K562 treated with DMSO at 1 percent for 4 hours (cell line): Measurements from ENCODE around the gene DXO. TPM values are rescaled to one million over a fixed set of nuclear protein-coding genes. Genes with fewer than 3 reads are reported as not detected.

Experiments
- total RNA-seq: library from RNA; unstranded; fragments of 300-600 nt; gene quantifications from 2 replicates; pipeline ENCODE4 v1.2.3, GENCODE V29; 2022; ENCODE audit not compliant: insufficient read depth

The DXO gene
- total RNA-seq = 16.6 and 24.1 TPM in 2 replicates

GRCh38 chr6:31971993-31972708 is at the start of gene DXO:
Gene DXO, minus strand, starts transcription at chr6:31972138. Its CDS starts 463 bp downstream, at chr6:31971675.

GRCh38 chr6:32014547-32014946 is 42.6 kb upstream of the DXO start, which contains the start of gene C4B:
Gene C4B, plus strand, starts transcription at chr6:32014795. Its CDS starts 51 bp downstream, at chr6:32014846.

GRCh38 chr6:31981744-31982143 is 9.8 kb upstream of the DXO start, which contains the start of gene C4A:
Gene C4A, plus strand, starts transcription at chr6:31982057. Its CDS starts 51 bp downstream, at chr6:31982108.

DNA sequence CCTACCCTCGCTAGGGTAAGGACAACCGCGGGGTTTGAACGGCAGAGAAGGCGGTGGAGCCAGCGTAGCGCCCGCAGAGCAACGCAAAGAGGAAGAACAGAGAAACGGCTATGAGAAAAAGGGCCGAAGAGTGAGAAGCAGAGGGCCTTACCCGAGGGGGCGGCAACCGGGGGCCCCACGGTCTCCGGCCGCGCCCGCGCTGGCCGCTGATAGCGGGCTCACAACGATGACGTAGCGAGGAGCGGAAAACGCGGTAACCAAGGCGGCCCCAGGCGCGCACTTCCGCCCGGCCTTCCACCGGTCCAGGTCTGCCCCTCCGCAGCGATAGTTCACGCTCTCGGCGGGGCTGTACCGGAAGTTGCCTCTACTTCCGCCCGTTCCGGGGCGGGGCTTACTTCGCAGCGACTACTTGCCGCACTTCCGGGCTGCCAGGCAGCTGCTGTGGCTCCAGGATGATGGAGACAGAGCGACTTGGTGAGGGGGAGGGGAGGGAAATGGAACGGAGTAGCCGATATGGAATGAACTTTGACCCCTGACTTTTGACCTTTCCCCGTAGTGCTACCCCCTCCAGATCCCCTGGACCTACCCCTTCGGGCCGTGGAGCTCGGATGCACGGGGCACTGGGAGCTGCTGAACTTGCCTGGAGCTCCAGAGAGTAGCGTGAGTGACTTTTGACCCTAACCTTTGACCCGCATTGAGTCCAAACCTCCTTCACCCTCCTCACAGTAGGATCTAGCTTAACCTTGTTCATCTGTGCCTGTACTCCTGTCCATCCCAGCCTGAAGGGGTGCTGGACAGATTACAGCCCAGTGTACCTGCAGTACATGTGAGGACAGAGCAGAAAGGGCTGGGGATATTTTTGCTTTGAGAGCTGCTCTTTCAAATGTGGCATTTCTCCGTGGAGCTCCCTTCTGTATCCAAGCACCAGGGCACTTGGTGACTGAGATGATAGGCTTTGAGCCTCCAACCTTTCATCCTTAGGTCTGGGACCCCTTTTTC is 12.9 kb downstream of the DXO start, which contains the start of the genes NELFE and SKIC2:
TSS of gene NELFE (minus strand) at position 231 of the 999 bp plus-strand sequence. CDS start 525 bp downstream, outside the sequence.
TSS of gene SKIC2 (plus strand) at position 435 of the 999 bp plus-strand sequence. CDS start at position 453, 18 bp downstream.

DNA sequence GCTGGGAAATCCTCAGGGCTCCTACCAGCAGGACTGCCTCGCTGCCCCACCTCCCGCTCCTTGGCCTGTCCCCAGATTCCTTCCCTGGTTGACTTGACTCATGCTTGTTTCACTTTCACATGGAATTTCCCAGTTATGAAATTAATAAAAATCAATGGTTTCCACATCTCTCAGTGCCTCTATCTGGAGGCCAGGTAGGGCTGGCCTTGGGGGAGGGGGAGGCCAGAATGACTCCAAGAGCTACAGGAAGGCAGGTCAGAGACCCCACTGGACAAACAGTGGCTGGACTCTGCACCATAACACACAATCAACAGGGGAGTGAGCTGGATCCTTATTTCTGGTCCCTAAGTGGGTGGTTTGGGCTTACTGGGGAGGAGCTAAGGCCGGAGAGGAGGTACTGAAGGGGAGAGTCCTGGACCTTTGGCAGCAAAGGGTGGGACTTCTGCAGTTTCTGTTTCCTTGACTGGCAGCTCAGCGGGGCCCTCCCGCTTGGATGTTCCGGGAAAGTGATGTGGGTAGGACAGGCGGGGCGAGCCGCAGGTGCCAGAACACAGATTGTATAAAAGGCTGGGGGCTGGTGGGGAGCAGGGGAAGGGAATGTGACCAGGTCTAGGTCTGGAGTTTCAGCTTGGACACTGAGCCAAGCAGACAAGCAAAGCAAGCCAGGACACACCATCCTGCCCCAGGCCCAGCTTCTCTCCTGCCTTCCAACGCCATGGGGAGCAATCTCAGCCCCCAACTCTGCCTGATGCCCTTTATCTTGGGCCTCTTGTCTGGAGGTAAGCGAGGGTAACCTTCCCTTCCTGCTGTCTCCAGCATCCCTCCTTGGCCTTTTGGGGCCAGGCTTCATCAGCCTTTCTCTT is 26.2 kb downstream of the DXO start, which contains the start of gene CFB:
TSS of gene CFB (plus strand) at position 589 of the 863 bp plus-strand sequence. CDS start at position 716, 127 bp downstream.

GRCh38 chr6:31927242-31927862 is 44.6 kb downstream of the DXO start, which contains the start of gene C2:
Gene C2, plus strand, starts transcription at chr6:31927717. Its CDS starts 36 bp downstream, at chr6:31927753.

Other genes with a start within 250 kb of the DXO start
- 0.51 TPM in 1 of 2 replicates, not detected in the other for gene MPIG6B, start 248.8 kb downstream of the DXO start, total RNA-seq
- 66.8 and 75.1 TPM in 2 replicates for gene DDAH2, start 242.8 kb downstream of the DXO start, total RNA-seq
- gene CLIC1, start 235.6 kb downstream of the DXO start, total RNA-seq = 1,213 and 1,370 TPM in 2 replicates
- 22.0 and 30.3 TPM in 2 replicates for gene MSH5, start 232.1 kb downstream of the DXO start, total RNA-seq
- gene SAPCD1, start 209.5 kb downstream of the DXO start, total RNA-seq = 2.6 and 8.2 TPM in 2 replicates
- gene VWA7, start 194.8 kb downstream of the DXO start, total RNA-seq = 5.4 and 5.6 TPM in 2 replicates
- 147 and 165 TPM in 2 replicates for gene VARS1, start 176.4 kb downstream of the DXO start, total RNA-seq
- gene LSM2, start 165.2 kb downstream of the DXO start, total RNA-seq = 139 and 155 TPM in 2 replicates
- gene HSPA1L, start 156.9 kb downstream of the DXO start, total RNA-seq = 2.5 and 2.8 TPM in 2 replicates
- gene HSPA1A, start 156.6 kb downstream of the DXO start, total RNA-seq = 641 and 912 TPM in 2 replicates
- gene HSPA1B, start 144.4 kb downstream of the DXO start, total RNA-seq = 595 and 769 TPM in 2 replicates
- gene NEU1, start 109.3 kb downstream of the DXO start, total RNA-seq = 232 TPM in 2 replicates
- gene SLC44A4, start 93.1 kb downstream of the DXO start, total RNA-seq = 12.7 and 13.4 TPM in 2 replicates
- 61.5 and 78.2 TPM in 2 replicates for gene EHMT2, start 74.4 kb downstream of the DXO start, total RNA-seq
- gene ZBTB12, start 70.1 kb downstream of the DXO start, total RNA-seq = 6.4 and 10.3 TPM in 2 replicates
- 8.3 and 9.1 TPM in 2 replicates for gene C2, start 44.4 kb downstream of the DXO start, total RNA-seq
- 3.8 TPM in 1 of 2 replicates, not detected in the other for gene CFB, start 26.0 kb downstream of the DXO start, total RNA-seq
- gene NELFE, start 13.2 kb downstream of the DXO start, total RNA-seq = 78.2 and 128 TPM in 2 replicates
- gene SKIC2, start 13.0 kb downstream of the DXO start, total RNA-seq = 43.6 and 60.1 TPM in 2 replicates
- gene C4A, start 9.9 kb upstream of the DXO start, total RNA-seq = 4.3 and 10.0 TPM in 2 replicates
- 3.6 and 8.2 TPM in 2 replicates for gene C4B, start 42.7 kb upstream of the DXO start, total RNA-seq
- 0.98 and 1.1 TPM in 2 replicates for gene CYP21A2, start 66.3 kb upstream of the DXO start, total RNA-seq
- gene TNXB, start 137.2 kb upstream of the DXO start, total RNA-seq = 22.0 and 35.7 TPM in 2 replicates
- gene ATF6B, start 156.1 kb upstream of the DXO start, total RNA-seq = 120 and 128 TPM in 2 replicates
- gene FKBPL, start 158.2 kb upstream of the DXO start, total RNA-seq = 11.5 and 15.9 TPM in 2 replicates
- gene PRRT1, start 179.8 kb upstream of the DXO start, total RNA-seq = 2.9 and 6.5 TPM in 2 replicates
- 38.0 and 64.2 TPM in 2 replicates for gene PPT2, start 182.0 kb upstream of the DXO start, total RNA-seq
- 8.0 and 27.8 TPM in 2 replicates for gene EGFL8, start 192.5 kb upstream of the DXO start, total RNA-seq
- gene AGPAT1, start 203.9 kb upstream of the DXO start, total RNA-seq = 119 and 131 TPM in 2 replicates
- gene RNF5, start 206.3 kb upstream of the DXO start, total RNA-seq = 263 and 269 TPM in 2 replicates
- gene AGER, start 212.1 kb upstream of the DXO start, total RNA-seq = 7.3 and 8.0 TPM in 2 replicates
- gene PBX2, start 218.1 kb upstream of the DXO start, total RNA-seq = 58.1 and 74.9 TPM in 2 replicates
- gene GPSM3, start 220.5 kb upstream of the DXO start, total RNA-seq = 67.6 and 81.7 TPM in 2 replicates